GM19397 (cell line): ENCODE data around the gene LYPD5.
"Not testable (repeated sequence)": the region's sequence is repeated elsewhere in the genome, so short reads cannot be mapped to it uniquely, and the experiment has no call there.

Experiments used
- ATAC-seq: cut with Tn5 transposase; IDR thresholded peaks from one replicate; pipeline ENCODE4 v1.9.1; 2021; ENCODE audit warnings: mild to moderate bottlenecking, moderate library complexity; ENCODE audit not compliant: unreplicated experiment

The LYPD5 gene

DNA sequence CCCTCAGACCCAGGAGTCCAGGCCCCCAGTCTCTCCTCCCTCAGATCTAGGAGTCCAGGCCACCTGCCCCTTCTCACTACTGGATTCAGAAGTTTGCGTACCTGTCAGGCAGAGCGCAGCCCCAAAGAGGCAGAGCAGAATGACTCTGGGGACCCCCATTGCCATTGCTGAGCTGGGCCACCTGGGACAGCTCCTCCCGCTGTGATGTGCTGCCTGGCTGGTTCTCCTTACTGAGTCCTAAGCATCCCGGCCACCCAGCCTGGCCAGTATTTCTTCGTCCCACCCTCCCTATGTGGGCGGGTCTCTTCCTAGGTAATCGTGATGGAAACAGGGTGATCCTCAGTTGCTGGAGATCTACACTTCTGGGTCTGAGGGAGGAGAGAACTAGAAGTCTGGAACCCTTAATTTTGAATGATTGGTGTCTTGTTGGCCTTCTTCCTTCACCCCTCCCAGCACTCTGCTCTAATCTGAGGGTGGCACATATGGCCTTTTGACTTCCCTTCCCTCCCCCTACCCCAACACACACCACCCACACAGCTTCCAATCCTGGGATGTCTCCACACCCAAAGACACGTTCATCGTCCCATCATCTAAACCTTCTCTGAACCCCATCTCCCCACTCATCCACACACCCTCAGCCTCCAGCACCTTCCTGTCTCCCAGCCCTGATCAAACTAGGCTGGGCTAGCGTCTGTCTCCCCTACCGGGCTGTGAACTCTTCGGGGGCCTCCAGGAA is at the start of gene LYPD5:
LYPD5 (minus strand) TSS at position 232 of the 736 bp plus-strand sequence; CDS start at position 165, 67 bp downstream.
- no peak for ATAC-seq

- ATAC-seq, result no peak
Observed at GRCh38 chr19:43848821-43849220, 46.6 kb upstream of the LYPD5 start.

DNA sequence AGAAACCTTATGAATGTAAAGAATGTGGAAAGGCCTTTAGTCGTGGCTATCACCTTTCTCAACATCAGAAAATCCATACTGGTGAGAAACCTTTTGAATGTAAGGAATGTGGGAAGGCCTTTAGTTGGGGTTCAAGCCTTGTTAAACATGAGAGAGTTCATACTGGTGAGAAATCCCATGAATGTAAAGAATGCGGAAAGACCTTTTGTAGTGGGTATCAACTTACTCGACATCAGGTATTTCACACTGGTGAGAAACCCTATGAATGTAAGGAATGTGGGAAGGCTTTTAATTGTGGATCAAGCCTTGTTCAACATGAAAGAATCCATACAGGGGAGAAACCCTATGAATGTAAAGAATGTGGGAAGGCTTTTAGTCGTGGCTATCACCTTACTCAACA is 45.6 kb upstream of the LYPD5 start:
- no peak for ATAC-seq

GRCh38 chr19:43847246-43847645 is 45.0 kb upstream of the LYPD5 start:
- ATAC-seq, result no peak

GRCh38 chr19:43842007-43842406 is 39.8 kb upstream of the LYPD5 start:
- no peak for ATAC-seq

- ATAC-seq, result no peak
Observed at GRCh38 chr19:43839139-43839538, 36.9 kb upstream of the LYPD5 start.

- peak; percentile 97 for ATAC-seq
Observed at GRCh38 chr19:43826787-43827754, 24.8 kb upstream of the LYPD5 start, which contains the start of gene ZNF283. ZNF283 (plus strand) TSS chr19:43827321; CDS start chr19:43833505, 6,184 bp downstream.

DNA sequence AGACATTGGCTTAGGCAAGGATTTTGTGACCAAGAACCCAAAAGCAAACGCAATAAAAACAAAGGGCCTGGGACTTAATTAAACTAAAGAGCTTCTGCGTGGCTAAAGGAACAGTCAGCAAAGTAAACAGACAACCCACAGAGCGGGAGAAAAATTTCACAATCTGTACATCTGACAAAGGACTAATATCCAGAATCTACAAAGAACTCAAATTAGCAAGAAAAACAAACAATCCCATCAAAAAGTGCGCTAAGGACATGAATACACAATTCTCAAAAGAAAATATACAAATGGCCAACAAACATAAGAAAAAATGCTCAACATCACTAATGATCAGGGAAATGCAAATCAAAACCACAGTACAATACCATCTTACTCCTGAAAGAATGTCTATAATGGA is 22.3 kb upstream of the LYPD5 start:
- ATAC-seq, result not testable (repeated sequence)

GRCh38 chr19:43823856-43824255 is 21.6 kb upstream of the LYPD5 start:
- not testable (repeated sequence) for ATAC-seq

GRCh38 chr19:43820884-43821215 is 18.6 kb upstream of the LYPD5 start:
- no peak for ATAC-seq

DNA sequence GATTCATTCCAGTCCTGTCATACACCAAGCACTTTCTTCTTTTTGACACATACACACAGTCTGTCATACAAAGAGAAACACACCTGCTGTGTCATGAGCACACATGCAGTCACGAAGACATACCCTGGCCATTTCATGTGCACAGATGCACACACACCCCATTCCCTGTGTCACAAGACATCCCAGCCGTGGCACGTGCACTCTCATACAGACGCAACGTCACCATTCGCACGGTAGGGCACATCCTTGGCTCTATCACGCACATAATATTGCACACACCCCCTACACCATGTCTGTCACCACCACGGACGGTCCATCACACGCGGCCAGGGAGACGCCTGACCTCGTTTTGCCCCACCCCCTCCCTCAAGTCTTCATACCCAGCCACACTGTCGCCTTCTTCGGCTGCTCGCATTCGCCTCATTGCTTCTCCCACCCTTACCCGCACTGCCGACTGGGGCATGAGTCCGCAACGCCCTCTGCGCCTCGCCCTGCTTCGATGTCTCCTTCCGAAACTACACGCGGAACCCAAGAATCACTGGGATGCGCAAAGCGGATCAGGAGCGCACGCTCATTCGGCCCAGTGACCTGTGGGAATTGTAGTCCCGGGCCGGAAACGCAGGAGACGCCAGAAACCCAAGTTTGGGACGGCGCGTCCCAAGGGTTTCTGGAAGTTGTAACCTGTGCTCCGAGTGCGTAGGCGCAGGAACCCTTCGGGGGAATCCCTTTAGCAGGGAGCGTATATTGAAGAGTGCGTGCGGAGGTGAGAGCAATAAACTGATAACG is 18.0 kb upstream of the LYPD5 start:
- no peak for ATAC-seq

- ATAC-seq, result no peak
Observed at GRCh38 chr19:43818500-43818899, 16.3 kb upstream of the LYPD5 start.

DNA sequence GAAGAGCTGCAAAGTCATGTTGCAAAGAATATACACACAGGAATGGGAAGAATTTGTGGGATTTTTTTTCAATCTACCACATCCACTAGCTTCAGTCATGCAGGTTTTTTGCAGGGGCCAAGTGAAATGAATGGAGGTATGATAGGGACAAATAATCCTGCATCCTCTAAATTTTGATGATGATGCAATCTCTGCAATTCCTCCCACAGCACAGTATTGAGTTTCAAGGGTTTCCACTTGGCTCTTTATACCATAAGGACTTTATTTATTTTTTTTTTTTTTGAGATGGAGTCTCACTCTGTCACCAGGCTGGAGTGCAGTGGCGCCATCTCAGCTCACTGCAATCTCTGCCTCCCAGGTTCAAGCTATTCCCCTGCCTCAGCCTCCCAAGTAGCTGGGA is 15.2 kb upstream of the LYPD5 start:
- not testable (repeated sequence) for ATAC-seq

GRCh38 chr19:43814663-43815352 is 12.6 kb upstream of the LYPD5 start:
- no peak for ATAC-seq

- ATAC-seq, result no peak
Observed at GRCh38 chr19:43812688-43813087, 10.4 kb upstream of the LYPD5 start.

DNA sequence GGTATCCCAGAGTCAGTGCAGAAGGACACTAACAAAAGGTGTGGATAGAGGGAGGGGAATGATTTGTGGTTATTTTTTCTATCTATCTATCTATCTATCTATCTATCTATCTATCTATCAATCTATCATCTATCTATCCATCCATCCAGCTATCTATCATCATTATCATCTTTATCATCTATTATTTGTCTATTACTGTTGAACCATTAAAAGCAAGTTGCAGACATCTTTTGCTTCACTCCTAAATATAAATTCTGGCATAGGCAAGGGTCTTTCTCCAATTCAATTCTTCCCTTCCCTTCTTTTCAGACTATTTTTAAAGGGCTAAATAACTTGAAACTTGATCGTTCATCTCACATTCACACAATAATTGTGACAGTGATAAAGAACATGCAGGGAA is 10.0 kb upstream of the LYPD5 start:
- no peak for ATAC-seq

DNA sequence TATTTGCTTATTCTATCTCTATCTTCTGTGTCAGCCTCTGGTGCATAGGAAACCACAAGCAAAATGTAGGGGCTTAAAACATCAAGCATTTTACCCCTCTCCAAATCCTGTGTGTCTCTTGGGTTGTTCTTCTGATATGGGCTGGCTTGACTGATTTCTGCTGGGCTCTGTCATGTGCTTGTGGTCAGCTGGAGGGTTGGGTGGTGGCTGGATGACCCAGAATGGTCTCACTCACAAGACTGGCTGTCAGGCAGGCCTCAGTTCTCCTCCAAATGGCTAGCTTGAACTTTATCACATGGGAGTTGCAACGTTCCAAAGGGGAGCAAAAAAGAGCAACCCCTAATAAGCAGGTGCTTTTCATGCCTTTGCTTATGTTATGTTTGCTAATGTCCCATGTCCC is 9.6 kb upstream of the LYPD5 start:
- ATAC-seq, result no peak

DNA sequence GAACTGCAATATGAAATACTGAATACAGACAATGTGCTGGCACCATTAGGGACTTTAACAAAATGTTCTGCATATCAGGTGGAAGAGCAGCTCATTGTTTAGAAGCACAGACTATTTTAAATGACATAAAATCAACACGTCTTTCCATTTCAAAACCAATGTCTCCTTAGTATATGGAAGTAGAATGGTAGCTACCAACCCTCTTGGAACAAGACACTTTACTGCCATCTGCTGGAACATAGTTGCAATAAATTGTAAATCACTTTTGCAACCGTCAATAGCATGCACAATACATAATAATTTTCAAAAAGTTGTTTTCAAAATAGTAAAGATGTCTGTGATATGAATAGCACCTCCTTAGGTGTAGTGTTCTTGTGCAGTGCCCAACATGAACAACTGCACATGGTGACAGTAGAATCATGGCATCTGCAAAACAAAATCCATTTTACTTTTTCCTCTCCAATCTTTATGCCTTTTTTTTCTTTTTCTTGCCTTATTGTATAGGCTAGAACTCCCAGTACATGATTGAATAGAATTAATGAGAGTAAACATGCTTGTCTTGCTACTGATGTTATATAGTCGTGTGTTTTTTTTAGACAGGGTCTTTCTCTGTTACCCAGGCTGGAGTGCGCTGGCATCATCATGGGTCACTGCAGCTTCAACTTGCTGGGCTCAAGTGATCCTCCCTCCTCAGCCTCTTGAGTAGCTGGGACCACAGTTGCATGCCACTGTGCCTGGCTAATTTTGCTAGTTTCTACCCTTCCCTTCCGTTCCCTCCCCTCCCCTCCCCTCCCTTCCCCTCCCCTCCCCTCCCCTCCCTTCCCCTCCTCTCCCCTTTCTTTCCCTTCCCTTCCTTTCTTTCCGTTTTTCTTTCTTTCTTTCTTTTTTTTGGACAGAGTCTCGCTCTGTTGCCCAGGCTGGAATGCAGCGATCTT is 7.8 kb upstream of the LYPD5 start:
- ATAC-seq, result no peak

- no peak for ATAC-seq
Observed at GRCh38 chr19:43807651-43808050, 5.4 kb upstream of the LYPD5 start.
